Measurements from ENCODE around the gene ATP10B. TPM values are rescaled to one million over a fixed set of nuclear protein-coding genes. Genes with fewer than 3 reads are reported as not detected.

The ATP10B gene
- total and polyA plus RNA-seq, 2 of the 8 experiments (the other 6 are each of a cell fraction or from before 2014, with no cell fraction given) = 0.06 to 0.11 TPM

GRCh38 chr5:160693831-160694465, 158.1 kb downstream of the ATP10B start:
- Histone ChIP-seq H2AK5ac (ENCODE audit: low read depth, low read length) (no peak overlapping the region), H4K20me1 (replicated peaks in 1 of 2; ENCODE audit: control insufficient read depth in 1 of 2, insufficient read depth in 2 of 2, low read length in 2 of 2) (no peaks in the 10 kb centered on the region)
- WGBS, 2 experiments (ENCODE audit: extremely low coverage in 1 of 2, insufficient coverage in 1 of 2, insufficient read length in 1 of 2, insufficient replicate concordance in 2 of 2, low coverage in 1 of 2, low lambda C conversion rate in 2 of 2, missing lambda C conversion rate in 1 of 2) = 79% methylated on average over 7 of the region's 7 CpGs; no CpG with 5 or more reads in 1 of the 2 experiments
- TF ChIP-seq SP2 (IDR thresholded peaks at IDR 0.05; ENCODE audit: low read length) = no peak
- no peak for TF ChIP-seq GTF2F1 (IDR thresholded peaks at IDR 0.05; ENCODE audit: borderline replicate concordance, low read depth, low read length)
- TF ChIP-seq HDAC6 (IDR thresholded peaks at IDR 0.05; ENCODE audit: low read depth, low read length) = no peak
- no peak for TF ChIP-seq NRF1 (IDR thresholded peaks at IDR 0.05; ENCODE audit: low read depth, low read length)
- TF ChIP-seq CTBP2 (IDR thresholded peaks at IDR 0.05; ENCODE audit: borderline replicate concordance, insufficient read depth, insufficient read length, low read length) = no peak
- TF ChIP-seq SRF (IDR thresholded peaks at IDR 0.05; ENCODE audit: low read depth, low read length) = no peak
- TF ChIP-seq MAFK (IDR thresholded peaks at IDR 0.05; ENCODE audit: low read depth, low read length) = no peak
- no peak for TF ChIP-seq CREB1 (IDR thresholded peaks at IDR 0.05)
- no peak for TF ChIP-seq ATF2 (IDR thresholded peaks at IDR 0.05; ENCODE audit: low read length)
- TF ChIP-seq E2F6 (IDR thresholded peaks at IDR 0.05) = no peak
- no peak for TF ChIP-seq SP1 (IDR thresholded peaks at IDR 0.05; ENCODE audit: low read depth, low read length)
- TF ChIP-seq SUZ12 (IDR thresholded peaks at IDR 0.05; ENCODE audit: low read length) = no peak

More at GRCh38 chr5:160693831-160694465, 158.1 kb downstream of the ATP10B start:
- H3K27ac ChIP-seq (ENCODE audit: low read depth, low read length) = no peak overlapping the region
- no peak overlapping the region for H2BK20ac ChIP-seq (ENCODE audit: low read length)
- DNase-seq (ENCODE audit: low read depth in 1 of 2, low spot score in 2 of 2) = no peak
- H3K4me2 ChIP-seq (ENCODE audit: insufficient read depth in 1 of 2, low read depth in 2 of 2, low read length in 2 of 2) = no peak overlapping the region
- no peak overlapping the region for H4K91ac ChIP-seq (replicated peaks; ENCODE audit: insufficient read length, low read length)
- ChIA-PET CTCF (ENCODE audit: partially characterized antibody) (interaction anchor here (0.6 to 1.1 kb wide), 3 partner anchors 10 to 864 kb away, joined by 3 to 5 read pairs (median 3); no protein-coding TSS in a partner anchor), POLR2A (ENCODE audit: partially characterized antibody) (no interaction called here)
- no peaks in the 10 kb centered on the region for H3K79me1 ChIP-seq (ENCODE audit: low read depth, low read length)
- no peak overlapping the region for H3K4me3 ChIP-seq (ENCODE audit: extremely low read depth in 1 of 4, insufficient read depth in 2 of 4, low read depth in 3 of 4, low read length in 4 of 4)
- H3K9me3 ChIP-seq (ENCODE audit: insufficient read depth in 2 of 2, low read depth in 1 of 2, low read length in 1 of 2) = no peaks in the 10 kb centered on the region
- no peaks in the 10 kb centered on the region for H3K79me2 ChIP-seq (ENCODE audit: control insufficient read depth in 1 of 2, insufficient read depth in 2 of 2, low read length in 2 of 2)
- no peak overlapping the region for H2AFZ ChIP-seq (ENCODE audit: low read length)
- FAIRE-seq = no peak
- H2BK5ac ChIP-seq (ENCODE audit: low read depth, low read length) = no peak overlapping the region
- H3K9ac ChIP-seq (replicated peaks in 1 of 4; ENCODE audit: extremely low read depth in 1 of 4, low read depth in 3 of 4, low read length in 3 of 4) = no peak overlapping the region
- no peaks in the 10 kb centered on the region for H3K4me1 ChIP-seq (replicated peaks in 1 of 4; ENCODE audit: control insufficient read depth in 3 of 4, insufficient read depth in 4 of 4, low read length in 3 of 4)
- no peak overlapping the region for H2BK15ac ChIP-seq (ENCODE audit: low read length)
- H4K8ac ChIP-seq (ENCODE audit: extremely low read depth, insufficient read depth, low read length) = no peak overlapping the region
- H3K14ac ChIP-seq (ENCODE audit: insufficient read length) = no peak overlapping the region
- H3K23ac ChIP-seq (ENCODE audit: insufficient read length) = no peak overlapping the region
- no peak overlapping the region for H3K18ac ChIP-seq (ENCODE audit: extremely low read depth, low read length)
- H4K5ac ChIP-seq (ENCODE audit: insufficient read length, low read depth, low read length) = no peak overlapping the region
- H3K27me3 ChIP-seq (replicated peaks in 1 of 4; ENCODE audit: control insufficient read depth in 3 of 4, extremely low read depth in 1 of 4, insufficient read depth in 3 of 4, low read length in 3 of 4) = no peaks in the 10 kb centered on the region
- no peak overlapping the region for H2BK12ac ChIP-seq (ENCODE audit: low read depth, low read length)
- H3K4ac ChIP-seq (replicated peaks; ENCODE audit: insufficient read length, low read depth, low read length) = no peak overlapping the region
- H3K56ac ChIP-seq (replicated peaks; ENCODE audit: insufficient read length, low read depth, low read length) = no peak overlapping the region
- H2BK120ac ChIP-seq (replicated peaks; ENCODE audit: low read depth, low read length) = no peak overlapping the region
- H3K23me2 ChIP-seq (ENCODE audit: low read depth, low read length) = no peaks in the 10 kb centered on the region; the same call in 1 of the 2 replicates
- H3K36me3 ChIP-seq (ENCODE audit: control insufficient read depth in 2 of 4, insufficient read depth in 4 of 4, low read length in 3 of 4) = no peaks in the 10 kb centered on the region

Measured in H1 (cell line).